Fibroblast of the aortic adventitia (primary cell): ENCODE results near the gene FAF2. TPM values are rescaled to one million over a fixed set of nuclear protein-coding genes. Genes with fewer than 3 reads are reported as not detected.

Experiments used
- DNase-seq: peaks from one replicate; pipeline ENCODE4 v3.0.0-alpha.2; 2010; ENCODE audit warnings: low read depth
- H3K4me3 ChIP-seq: 2 replicates; pipeline ENCODE4 v1.5.1; 2011; ENCODE audit warnings: low read depth, mild to moderate bottlenecking, control low read depth, low read length, moderate library complexity
- total RNA-seq: library from RNA; depleted of rRNA; stranded (reverse); fragments of >200 nt; gene quantifications from 2 replicates; pipeline ENCODE4 v1.2.3, GENCODE V29; 2012; ENCODE audit warnings: low replicate concordance
- TF ChIP-seq, protein P1 (sequence below): IDR thresholded peaks from 2 replicates; pipeline ENCODE4 v1.5.1; 2011; ENCODE audit warnings: mild to moderate bottlenecking, low read length, control low read depth, inconsistent platforms; ENCODE audit not compliant: insufficient read depth

Gene FAF2
- total RNA-seq, 1 donor = 45.3 TPM

DNA sequence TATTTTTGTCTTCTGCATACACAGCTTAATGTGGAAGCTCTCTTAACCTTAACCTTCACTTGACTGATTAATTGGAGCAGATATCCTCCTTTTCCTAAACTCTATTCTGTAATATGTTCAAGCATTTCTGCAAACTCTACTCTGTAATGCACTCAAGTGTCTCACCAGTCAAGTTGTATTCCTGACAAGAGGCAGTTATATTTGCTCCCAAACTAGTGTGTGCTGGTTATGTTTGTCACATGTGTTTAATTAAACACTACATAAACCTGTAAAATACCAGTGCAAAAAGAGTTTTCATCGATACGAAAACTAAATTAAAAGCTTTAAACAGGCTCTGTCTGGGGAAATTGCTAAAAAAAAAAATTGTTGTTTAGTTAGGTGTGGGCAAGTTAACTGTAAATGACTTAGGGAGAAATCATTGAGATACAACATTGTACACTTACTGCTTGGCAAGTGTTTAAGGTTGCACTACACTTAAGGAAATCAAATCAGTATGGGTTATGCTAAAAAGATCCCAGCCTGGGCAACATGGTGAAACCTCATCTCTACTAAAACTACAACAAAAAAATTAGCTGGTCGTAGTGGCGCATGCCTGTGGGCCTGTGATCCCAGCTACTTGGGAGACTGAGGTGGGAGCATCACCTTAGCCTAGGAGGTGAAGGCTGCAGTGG is 6.7 kb downstream of the FAF2 start:
- no peak for DNase-seq
- TF ChIP-seq, protein P1, sequence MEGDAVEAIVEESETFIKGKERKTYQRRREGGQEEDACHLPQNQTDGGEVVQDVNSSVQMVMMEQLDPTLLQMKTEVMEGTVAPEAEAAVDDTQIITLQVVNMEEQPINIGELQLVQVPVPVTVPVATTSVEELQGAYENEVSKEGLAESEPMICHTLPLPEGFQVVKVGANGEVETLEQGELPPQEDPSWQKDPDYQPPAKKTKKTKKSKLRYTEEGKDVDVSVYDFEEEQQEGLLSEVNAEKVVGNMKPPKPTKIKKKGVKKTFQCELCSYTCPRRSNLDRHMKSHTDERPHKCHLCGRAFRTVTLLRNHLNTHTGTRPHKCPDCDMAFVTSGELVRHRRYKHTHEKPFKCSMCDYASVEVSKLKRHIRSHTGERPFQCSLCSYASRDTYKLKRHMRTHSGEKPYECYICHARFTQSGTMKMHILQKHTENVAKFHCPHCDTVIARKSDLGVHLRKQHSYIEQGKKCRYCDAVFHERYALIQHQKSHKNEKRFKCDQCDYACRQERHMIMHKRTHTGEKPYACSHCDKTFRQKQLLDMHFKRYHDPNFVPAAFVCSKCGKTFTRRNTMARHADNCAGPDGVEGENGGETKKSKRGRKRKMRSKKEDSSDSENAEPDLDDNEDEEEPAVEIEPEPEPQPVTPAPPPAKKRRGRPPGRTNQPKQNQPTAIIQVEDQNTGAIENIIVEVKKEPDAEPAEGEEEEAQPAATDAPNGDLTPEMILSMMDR = no peak

DNA sequence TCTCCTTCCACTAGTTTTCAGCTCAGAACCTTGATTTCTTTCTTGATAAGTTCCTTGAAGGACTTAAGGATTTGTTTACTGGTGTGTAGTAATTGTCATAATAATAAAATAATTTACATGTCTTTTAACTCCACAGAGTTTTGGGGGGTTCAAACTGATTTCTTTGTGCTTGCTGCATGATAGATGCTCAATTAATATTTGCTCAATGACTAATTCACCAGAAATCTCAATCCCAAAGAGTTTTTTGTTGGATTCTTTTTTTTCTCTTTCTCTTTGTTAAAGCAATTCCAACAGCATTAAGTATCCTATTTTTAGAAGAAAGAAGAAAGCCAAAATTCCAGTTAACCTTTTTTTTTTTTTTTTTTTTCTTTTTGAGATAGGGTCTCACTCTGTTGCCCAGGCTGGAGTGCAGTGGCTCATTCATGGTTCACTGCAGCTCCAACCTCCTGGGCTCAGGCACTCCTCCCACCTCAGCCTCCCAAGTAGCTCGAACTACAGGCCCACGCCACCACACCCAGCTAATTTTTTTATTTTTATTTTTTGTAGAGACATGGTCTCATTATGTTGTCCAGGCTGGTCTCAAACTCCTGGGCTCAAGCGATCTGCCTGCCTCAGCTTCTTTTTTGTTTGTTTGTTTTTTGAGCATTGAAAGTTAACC is 10.8 kb downstream of the FAF2 start:
- H3K4me3 ChIP-seq = no peak overlapping the region
- DNase-seq = peak; percentile 44
- TF ChIP-seq, protein P1 = no peak

More for the DNA sequence above, 6.7 kb downstream of the FAF2 start:
- H3K4me3 ChIP-seq = no peak overlapping the region

DNA sequence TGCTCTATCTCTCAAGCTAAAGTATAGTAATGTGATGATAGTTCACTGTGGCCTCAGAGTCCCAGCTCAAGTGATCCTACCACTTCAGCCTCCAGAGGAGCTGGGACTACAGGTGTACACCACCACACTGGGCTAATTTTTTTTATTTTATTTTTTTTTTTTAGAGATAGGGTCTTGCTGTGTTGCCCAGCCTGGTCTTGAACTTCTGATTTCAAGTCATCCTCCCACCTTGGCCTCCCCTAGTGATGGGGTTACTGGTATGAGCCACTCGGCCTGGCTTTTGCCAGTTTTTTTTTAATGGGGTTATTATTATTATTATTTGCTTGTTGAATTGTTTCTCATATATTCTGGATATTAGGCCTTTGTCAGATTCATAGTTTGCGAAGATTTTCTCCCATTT is 13.2 kb downstream of the FAF2 start:
- TF ChIP-seq, protein P1 = no peak
- no peak for DNase-seq

DNA sequence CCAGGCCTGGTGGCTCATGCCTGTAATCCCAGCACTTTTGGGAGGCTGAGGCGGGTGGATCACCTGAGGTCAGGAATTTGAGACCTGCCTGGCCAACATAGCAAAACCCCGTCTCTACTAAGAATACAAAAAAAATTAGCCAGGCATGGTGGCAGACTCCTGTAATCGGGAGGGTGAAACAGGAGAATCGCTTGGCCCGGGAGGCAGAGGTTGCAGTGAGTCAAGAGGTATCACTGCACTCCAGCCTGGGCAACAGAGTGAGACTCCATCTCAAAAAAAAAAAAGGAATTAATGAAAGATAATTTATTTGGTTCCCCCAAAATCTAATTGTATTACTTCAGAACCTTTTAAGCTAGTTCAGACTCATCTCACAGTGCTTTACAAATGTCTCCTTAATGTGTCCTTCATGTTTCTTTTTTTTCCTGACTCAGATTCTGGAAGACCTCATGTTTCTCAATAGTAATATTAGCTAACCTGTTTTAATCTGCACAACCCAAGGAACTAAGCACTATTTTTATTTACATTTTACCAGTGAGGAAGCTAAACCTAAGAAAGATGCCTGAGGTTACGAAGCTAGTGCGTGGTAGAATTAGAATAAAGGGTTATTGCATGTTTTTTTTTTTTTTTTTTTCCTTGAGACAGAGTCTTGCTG is 15.1 kb downstream of the FAF2 start:
- DNase-seq = no peak
- TF ChIP-seq, protein P1 = no peak
- H3K4me3 ChIP-seq = no peak overlapping the region

More for the DNA sequence above, 13.2 kb downstream of the FAF2 start:
- no peak overlapping the region for H3K4me3 ChIP-seq

DNA sequence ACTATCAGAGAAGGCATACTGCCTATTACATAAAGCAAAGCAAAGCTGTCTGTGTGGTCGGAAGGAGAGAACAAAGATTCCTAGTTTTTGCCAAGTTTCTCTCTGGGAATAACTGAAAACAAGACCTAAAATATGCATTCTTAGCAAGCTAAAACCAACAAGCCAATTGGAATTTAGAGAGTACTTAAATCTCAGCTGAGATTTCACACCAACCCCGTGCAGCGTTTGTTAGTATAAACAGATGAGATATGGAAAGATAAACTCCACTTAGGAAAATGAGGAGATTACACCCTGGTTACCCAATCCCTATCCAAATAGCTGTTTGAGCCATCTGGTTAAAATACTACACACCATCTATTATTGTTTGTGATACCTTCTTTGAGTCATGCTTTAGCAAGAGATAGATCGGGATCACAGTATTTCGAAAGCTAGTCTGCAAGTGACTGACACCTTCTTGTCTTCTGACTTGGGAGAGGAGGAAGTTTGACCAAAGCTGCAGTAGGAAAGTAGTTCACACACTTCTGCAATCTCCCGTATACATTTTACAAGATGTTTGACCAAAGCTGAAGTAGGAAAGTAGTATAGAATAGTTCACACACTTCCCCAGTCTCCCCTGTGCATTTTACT is 18.2 kb downstream of the FAF2 start:
- no peak overlapping the region for H3K4me3 ChIP-seq
- DNase-seq = peak; percentile 94
- TF ChIP-seq, protein P1 = no peak

DNA sequence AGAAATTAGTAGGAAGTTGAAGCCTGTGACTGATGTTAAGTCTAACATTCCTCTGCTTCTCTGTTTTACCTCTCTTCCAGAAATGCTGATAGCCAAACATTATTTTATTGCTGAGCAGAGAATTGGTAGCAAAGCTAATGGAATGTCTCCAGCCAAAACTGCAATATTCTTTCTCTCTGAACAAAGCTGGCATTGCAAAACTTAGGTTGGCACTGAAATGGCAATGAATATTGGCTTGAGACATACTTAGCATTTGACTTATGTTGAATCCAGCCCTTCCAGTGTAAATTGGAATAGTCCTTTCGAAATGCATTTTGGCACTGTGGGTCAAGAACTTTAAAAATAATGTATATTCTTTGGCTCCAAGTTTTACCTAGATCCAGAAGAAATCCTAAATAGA is 21.1 kb downstream of the FAF2 start:
- H3K4me3 ChIP-seq = no peak overlapping the region
- DNase-seq = peak; percentile 51
- TF ChIP-seq, protein P1 = no peak
